Skin of body (tissue), 2 donors: Measurements from ENCODE around the gene DAZAP1. TPM values are rescaled to one million over a fixed set of nuclear protein-coding genes. Genes with fewer than 3 reads are reported as not detected.

Experiments
- DNase-seq: peaks from one replicate; lab custom pipeline; 2025; lab: John Stamatoyannopoulos, UW
- total RNA-seq: library from RNA; depleted of rRNA; stranded (reverse); fragments of >200 nt; gene quantifications from one replicate; pipeline ENCODE4 v1.2.3, GENCODE V29; 2014

The DAZAP1 gene
- total RNA-seq, 1 donor from 2014 or later = 37.9 TPM

DNA sequence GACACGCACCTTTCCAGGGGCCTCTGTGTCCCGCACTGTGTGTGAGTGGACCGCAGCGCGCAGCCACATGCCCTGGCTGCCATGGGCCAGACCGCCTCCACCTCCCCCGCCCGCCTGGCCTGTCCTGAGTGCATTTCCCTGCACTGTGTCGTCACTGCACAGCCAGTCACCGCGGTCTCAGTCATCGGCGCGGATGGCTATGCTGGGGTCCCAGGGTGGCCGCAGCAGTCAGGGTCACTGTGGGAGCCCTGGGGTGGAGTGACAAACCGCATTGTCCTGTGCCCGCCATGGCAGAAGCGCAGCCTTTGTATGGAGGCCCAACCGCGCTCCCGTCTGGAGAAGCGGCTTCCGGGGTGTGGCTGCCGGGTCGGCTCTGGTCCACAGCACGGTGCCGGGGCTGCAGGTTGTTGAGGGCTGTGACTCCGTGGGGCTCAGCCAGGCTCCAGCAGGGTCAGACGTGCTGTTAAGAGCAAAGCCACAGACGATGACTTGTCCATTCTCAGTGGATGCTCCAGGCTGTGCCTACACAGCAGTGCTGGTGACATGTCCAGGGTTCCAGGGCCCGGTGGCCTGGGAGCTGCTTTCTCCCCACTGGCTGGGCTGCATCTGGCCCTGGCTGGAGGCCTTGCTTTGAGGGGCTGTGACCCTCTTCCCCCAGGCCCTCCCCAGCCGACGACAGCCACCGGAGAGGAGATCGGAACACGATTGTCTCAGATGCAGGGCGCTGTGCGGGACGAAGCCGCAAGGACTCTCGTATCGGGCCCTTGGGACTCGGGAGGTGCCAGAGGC is 30.0 kb upstream of the DAZAP1 start:
- DNase-seq = no peak

DNA sequence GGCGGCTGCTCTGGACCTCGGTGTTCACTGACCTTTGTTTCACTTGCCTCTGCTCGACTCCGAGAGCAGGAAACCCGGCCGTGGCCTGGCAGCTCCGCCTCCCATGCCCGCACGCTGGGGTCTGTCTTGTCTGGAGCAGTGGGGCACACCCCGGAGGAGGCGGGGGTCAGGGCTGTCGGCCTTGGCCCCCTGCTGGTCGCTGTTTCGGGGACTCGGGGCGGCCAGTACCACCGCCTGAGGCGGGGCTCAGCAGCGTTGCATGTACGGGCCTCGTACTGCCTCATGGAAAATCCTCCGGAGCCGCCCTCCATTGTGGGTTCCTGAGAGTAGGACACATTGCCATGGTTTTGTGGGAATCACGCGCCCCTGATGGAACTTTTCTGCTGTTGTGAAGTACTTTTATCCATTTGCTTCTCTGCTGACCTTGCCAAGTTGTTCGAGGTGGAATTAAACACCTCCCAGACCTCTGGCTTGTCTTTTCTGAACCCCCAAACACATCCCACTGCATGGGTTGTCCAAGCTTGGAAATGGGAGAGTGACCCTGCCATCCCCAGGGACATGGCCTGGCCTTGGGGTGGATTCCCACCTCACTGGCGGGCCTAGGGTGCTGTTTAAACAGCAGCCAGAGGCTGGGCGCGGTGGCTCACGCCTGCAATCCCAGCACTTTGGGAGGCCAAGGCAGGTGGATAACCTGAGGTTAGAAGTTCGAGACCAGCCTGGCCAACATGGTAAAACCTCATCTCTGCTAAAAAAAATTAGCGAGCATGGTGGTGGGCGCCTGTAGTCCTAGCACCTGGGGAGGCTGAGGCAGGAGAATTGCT is 29.2 kb upstream of the DAZAP1 start:
- DNase-seq = no peak

GRCh38 chr19:1379126-1379905 is 28.1 kb upstream of the DAZAP1 start:
- no peak for DNase-seq

- no peak for DNase-seq
These were observed 27.4 kb upstream of the DAZAP1 start for GRCh38 chr19:1379961-1380489.

GRCh38 chr19:1382250-1382649 is 25.1 kb upstream of the DAZAP1 start:
- no peak for DNase-seq

GRCh38 chr19:1383017-1383311 is 24.4 kb upstream of the DAZAP1 start:
- no peak for DNase-seq

DNA sequence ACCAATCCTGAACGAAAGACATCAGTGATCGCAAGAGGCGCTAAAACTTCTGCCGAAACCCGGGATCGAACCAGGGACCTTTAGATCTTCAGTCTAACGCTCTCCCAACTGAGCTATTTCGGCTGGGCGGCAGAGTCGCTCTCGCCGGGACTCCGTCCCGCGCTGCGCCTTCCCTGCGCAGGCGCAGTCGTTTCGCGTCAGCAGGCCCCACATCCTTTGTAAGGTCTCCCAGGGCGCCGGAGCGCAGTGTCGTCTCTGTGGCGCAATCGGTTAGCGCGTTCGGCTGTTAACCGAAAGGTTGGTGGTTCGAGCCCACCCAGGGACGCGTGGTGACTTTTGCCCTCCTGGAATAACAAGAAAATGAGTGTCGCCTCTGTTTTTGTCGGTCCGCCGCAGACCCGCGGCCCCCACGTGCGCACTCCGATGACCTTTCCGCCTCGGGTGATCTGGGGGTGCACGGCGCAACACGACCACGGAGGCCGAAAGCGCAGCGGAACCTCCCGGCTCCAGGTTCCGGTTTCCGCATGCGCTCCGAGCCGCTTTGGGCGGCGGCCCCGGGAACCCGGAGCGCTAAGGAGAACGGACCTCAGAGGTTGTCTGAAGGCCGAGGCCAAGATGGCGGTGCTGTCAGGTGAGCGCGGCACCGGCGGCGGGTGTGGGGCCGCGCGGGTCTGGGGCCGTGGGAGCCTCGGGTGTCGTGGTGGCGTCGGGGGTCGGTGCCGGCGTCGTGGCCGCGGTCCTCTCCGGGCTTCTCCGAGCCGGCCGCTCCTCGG is 23.9 kb upstream of the DAZAP1 start, which contains the start of gene NDUFS7:
TSS of gene NDUFS7 (plus strand) at position 596 of the 773 bp plus-strand sequence. CDS start at position 616, 20 bp downstream.
- peak; percentile 86 for DNase-seq

DNA sequence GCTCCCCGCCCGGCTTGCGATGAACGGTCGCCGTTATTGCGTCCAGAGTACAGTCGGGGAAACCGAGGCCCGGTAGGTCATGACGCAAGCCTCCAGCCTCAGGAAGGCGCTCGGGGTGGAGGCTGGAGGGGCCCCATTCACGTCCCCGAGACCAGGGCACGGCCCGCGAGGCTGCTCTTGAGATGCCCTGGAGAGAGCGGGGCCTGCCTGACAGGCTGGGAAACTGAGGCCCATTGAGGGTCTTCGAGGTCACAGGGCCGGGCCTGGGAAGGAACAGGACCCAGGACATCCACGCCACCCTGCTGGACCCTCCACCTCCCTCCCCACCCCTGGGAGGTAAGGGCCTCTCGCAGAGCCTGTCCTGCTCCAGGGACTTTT is 23.3 kb upstream of the DAZAP1 start:
- DNase-seq = no peak

- DNase-seq = no peak
These were observed 22.8 kb upstream of the DAZAP1 start for GRCh38 chr19:1384478-1385110.

- no peak for DNase-seq
These were observed 21.6 kb upstream of the DAZAP1 start for GRCh38 chr19:1385816-1386215.

DNA sequence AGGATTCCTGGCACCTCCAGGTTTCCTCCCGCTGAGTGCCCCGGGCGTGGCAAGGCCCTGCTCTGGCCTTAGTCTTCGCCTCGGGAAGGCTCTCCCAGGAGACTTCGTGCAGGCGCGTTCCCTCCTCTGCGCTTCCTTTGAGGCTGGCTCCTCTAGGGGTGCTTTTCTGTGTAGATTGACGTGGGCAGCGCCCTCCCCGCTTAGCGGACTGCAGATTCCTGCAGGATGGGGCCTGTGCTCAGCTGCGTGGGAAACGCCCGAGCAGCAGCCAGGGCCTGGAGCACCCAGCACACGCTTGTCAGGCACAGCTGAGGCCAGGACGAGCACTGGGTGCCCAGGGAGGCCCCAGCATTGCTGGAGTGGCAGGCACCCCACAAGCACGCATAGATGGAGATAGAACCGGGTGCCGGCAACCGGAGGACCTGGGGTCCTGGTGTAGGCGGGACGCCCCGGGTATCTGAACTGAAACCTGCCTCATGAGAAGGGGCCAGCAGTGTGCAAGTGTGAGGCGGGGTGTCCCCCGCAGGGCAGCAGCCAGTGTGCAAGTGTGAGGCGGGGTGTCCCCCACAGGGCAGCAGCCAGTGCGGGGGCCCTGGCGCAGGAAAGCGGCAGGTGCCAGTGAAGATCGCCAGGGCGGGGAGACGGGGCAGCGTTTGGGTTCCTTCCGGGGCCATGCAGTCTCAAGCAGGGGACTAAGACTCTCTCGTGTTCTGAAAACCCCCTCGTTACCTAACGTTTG is 20.3 kb upstream of the DAZAP1 start:
- no peak for DNase-seq

- DNase-seq = no peak
These were observed 19.4 kb upstream of the DAZAP1 start for GRCh38 chr19:1387684-1388636.

DNA sequence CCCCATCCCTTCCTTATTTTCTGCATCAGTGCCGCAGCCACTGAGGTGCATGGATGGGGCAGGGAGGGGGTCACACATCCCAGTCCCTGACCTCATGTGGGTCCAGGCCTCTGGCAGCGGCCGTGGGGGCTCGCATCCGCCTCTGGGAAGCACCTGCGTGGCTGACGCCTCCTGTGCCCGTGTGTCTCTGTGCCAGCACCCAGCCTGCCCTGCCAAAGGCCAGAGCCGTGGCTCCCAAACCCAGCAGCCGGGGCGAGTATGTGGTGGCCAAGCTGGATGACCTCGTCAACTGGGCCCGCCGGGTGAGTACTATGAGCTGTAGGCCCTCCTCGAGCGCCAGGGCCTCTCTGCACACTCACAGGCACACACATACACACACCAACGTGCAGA is 18.8 kb upstream of the DAZAP1 start:
- no peak for DNase-seq

DNA sequence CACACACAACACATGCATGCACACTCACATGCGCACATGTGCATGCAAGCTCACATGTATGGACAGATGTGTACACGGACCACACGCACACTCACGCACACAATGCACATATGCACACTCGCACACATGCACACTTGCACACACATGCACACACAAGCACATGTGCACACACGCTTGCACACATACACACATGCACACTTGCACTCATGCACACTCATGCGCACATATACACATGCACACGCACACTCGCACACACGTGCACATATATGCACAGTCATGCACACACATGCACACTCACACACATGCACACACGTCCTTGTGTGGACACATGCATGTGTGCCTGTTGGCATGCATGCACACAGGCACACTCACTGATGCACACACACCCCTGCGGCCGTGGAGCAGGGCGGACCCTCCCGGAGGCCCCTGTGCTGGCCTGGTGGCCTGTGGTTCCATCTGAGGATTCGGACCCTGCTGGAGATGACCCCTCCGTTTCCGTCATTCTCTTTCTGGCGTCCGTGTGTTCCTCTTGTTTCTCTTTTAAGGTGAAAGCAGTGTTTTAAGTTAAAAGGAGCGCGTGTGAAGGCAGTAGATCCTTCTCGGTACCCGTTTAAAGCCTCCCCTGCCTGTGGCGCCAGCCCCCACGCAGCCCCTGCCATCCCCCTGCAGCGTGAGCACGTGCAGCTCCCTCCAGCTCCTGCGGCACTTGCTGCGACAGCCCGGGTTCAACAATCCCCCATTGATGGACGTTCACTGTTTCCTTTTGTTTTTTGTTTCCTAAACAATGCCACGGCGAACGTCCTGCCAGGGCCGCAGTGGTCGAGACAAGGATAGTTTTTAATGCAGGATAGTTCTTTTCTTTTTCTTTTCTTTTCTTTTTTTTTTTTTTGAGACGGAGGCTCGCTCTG is 18.1 kb upstream of the DAZAP1 start:
- DNase-seq = no peak

GRCh38 chr19:1390890-1391423 is 16.4 kb upstream of the DAZAP1 start:
- DNase-seq = no peak

DNA sequence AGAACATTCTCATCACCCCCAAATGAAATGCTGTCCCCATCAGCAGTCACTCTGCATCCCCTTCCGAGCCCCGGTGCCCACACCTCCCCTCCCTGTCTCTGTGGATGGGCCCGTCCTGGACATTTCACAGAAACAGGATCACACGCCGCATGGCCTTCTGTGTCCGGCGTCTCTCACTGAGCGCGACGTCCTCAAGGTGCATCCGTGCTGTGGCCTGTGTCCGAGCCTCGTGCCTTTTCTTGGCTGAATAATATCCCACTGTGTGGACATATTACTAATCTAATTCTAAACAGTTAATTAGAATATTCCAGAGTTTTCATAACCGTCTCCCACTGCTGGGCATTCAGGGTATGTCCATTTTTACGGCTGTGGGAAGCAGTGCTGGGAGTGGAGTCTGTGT is 15.0 kb upstream of the DAZAP1 start:
- DNase-seq = no peak

DNA sequence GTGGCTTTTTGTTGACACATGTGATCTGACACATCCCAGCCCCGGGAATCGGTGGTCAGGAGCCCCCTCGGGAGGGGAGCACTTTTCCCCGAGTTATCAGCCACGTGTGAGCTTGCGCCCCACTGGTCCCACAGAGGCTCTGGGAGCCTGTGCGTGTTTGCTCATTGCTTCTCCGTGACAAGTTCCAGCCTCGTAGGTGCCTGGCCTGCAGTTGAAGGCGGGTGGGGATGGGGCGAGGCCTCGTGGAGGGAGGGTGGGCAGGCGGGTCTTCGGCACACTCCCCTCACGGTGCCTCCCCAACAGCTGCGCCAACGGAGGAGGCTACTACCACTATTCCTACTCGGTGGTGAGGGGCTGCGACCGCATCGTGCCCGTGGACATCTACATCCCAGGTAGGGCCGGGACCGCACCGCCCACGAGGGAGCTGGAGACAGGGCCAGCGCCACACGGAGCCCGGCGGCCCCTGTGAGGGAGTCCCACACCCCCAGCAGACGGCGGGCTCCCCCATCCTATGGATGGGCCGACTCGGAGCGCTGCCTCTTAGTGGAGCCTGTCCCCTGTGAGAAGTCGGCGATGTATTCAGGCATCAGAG is 14.4 kb upstream of the DAZAP1 start:
- no peak for DNase-seq
